Measurements from ENCODE around the gene C15orf39. TPM values are rescaled to one million over a fixed set of nuclear protein-coding genes. Genes with fewer than 3 reads are reported as not detected.

C15orf39 gene
- total and polyA plus RNA-seq, 9 of the 15 experiments (the other 6 are each of a cell fraction or from before 2014, with no cell fraction given) = 0.31 to 29.8 (median 4.4) TPM

GRCh38 chr15:75178171-75178937 is 23.3 kb upstream of the C15orf39 start (continued):
- TF ChIP-seq CUX1 (CRISPR knock-in tag; IDR thresholded peaks at IDR 0.05) (no peak), MTA3 (IDR thresholded peaks at IDR 0.05; ENCODE audit: borderline replicate concordance) (no peak), PRDM10 (IDR thresholded peaks at IDR 0.05; ENCODE audit: partially characterized antibody) (no peak), EP400 (IDR thresholded peaks at IDR 0.05) (peak; percentile 44; the same call in 1 of the 2 replicates), ZNF436 (CRISPR knock-in tag; IDR thresholded peaks at IDR 0.05) (no peak), PHF21A (IDR thresholded peaks at IDR 0.05; ENCODE audit: borderline replicate concordance, low read depth) (no peak), ZNF274 (IDR thresholded peaks at IDR 0.05; ENCODE audit: borderline replicate concordance, low read depth, low read length) (no peak), CREB3 (tag; conservative IDR thresholded peaks at IDR 0.05; ENCODE audit: low read depth) (no peak), GABPA (tag; conservative IDR thresholded peaks at IDR 0.05; ENCODE audit: low read depth) (no peak), KLF13 (tag; IDR thresholded peaks at IDR 0.05; ENCODE audit: borderline replicate concordance, low read depth) (no peak), ZBTB5 (IDR thresholded peaks at IDR 0.05) (no peak), EP300 (IDR thresholded peaks at IDR 0.05; ENCODE audit: low read length) (no peak)
- TF ChIP-seq, protein P1, sequence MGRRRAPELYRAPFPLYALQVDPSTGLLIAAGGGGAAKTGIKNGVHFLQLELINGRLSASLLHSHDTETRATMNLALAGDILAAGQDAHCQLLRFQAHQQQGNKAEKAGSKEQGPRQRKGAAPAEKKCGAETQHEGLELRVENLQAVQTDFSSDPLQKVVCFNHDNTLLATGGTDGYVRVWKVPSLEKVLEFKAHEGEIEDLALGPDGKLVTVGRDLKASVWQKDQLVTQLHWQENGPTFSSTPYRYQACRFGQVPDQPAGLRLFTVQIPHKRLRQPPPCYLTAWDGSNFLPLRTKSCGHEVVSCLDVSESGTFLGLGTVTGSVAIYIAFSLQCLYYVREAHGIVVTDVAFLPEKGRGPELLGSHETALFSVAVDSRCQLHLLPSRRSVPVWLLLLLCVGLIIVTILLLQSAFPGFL (CRISPR knock-in tag; IDR thresholded peaks at IDR 0.05) = no peak
